HEK293 (cell line): ENCODE measurements around the gene KLHL29.

Source experiments
- CTCF ChIA-PET: fragments of 350-600 bp; formaldehyde crosslinking; extraction: SDS; loops from one replicate; lab custom pipeline; 2021; ENCODE audit warnings: antibody characterized with exemption; lab: Yijun Ruan, JAX
- POLR2A ChIA-PET: fragments of 300-600 bp; formaldehyde crosslinking; extraction: SDS; loops from one replicate; lab custom pipeline; 2020; ENCODE audit warnings: antibody characterized with exemption, inconsistent platforms; lab: Yijun Ruan, JAX
- H3K27ac ChIP-seq: fragments of 200-500 bp; sonication (Bioruptor generic); 2 replicates; pipeline ENCODE4 v1.5.1; 2014; ENCODE audit warnings: low read depth, low read length, control low read depth, inconsistent platforms; ENCODE audit errors: extremely low read depth
- H3K36me3 ChIP-seq, 2 experiments: fragments of 200-500 bp in 1 of 2; sonication (Bioruptor generic) in 1 of 2; 1 replicate in 1 of 2; 2 replicates in 1 of 2; pipeline ENCODE4 v1.5.1; 2014 to 2017; ENCODE audit warnings: inconsistent platforms in 2 of 2, low read length in 2 of 2; ENCODE audit not compliant: control insufficient read depth in 2 of 2, insufficient read depth in 1 of 2
- H3K4me1 ChIP-seq: fragments of 200-500 bp; sonication (Bioruptor generic); 2 replicates; pipeline ENCODE4 v1.5.1; 2014; ENCODE audit warnings: mild to moderate bottlenecking, low read length, inconsistent platforms; ENCODE audit not compliant: control insufficient read depth, insufficient read depth
- H3K4me3 ChIP-seq: 2 replicates; pipeline ENCODE4 v1.5.1; 2011; ENCODE audit warnings: low read depth, mild to moderate bottlenecking, control low read depth, low read length, moderate library complexity
- H3K9me3 ChIP-seq: fragments of 200-500 bp; sonication (Bioruptor generic); 2 replicates; pipeline ENCODE4 v1.5.1; 2014; ENCODE audit warnings: low read depth, low read length, inconsistent platforms; ENCODE audit not compliant: control insufficient read depth, insufficient read depth
- GLI2 ChIP-seq: fragments of 450-650 bp; formaldehyde crosslinking; IDR thresholded peaks from 2 replicates; pipeline ENCODE4; 2017; ENCODE audit warnings: missing biosample characterization, missing genetic modification characterization, low read depth, borderline replicate concordance
- HOXA7 ChIP-seq: sonication (generic); formaldehyde crosslinking; IDR thresholded peaks from 2 replicates; pipeline ENCODE4 v1.8.1; 2022; ENCODE audit warnings: missing genetic modification reagents, borderline replicate concordance
- HOXC10 ChIP-seq: sonication (generic); formaldehyde crosslinking; IDR thresholded peaks from 2 replicates; pipeline ENCODE4 v1.8.1; 2023; ENCODE audit warnings: mild to moderate bottlenecking, missing genetic modification reagents
- KLF1 ChIP-seq: fragments of 450-650 bp; formaldehyde crosslinking; IDR thresholded peaks from 2 replicates; pipeline ENCODE4 v1.5.1; 2016; ENCODE audit warnings: missing biosample characterization, missing genetic modification characterization
- SP2 ChIP-seq: fragments of 450-650 bp; formaldehyde crosslinking; IDR thresholded peaks from 2 replicates; pipeline ENCODE4 v1.5.1; 2016; ENCODE audit warnings: missing biosample characterization, missing genetic modification characterization
- YY1 ChIP-seq: fragments of 450-650 bp; formaldehyde crosslinking; IDR thresholded peaks from 2 replicates; pipeline ENCODE4 v1.5.1; 2018; ENCODE audit warnings: missing biosample characterization, missing genetic modification characterization
- ZFHX2 ChIP-seq: fragments of 450-650 bp; formaldehyde crosslinking; conservative IDR thresholded peaks from 2 replicates; pipeline ENCODE4 v1.5.1; 2016; ENCODE audit warnings: missing biosample characterization, missing genetic modification characterization
- ZFP3 ChIP-seq: fragments of 450-650 bp; formaldehyde crosslinking; IDR thresholded peaks from 2 replicates; pipeline ENCODE4 v1.5.1; 2016; ENCODE audit warnings: low read depth, missing biosample characterization, missing genetic modification characterization
- ZIC2 ChIP-seq: fragments of 450-650 bp; formaldehyde crosslinking; IDR thresholded peaks from 2 replicates; pipeline ENCODE4 v1.5.1; 2016; ENCODE audit warnings: missing biosample characterization, missing genetic modification characterization
- ZNF132 ChIP-seq: fragments of 450-650 bp; formaldehyde crosslinking; IDR thresholded peaks from 2 replicates; pipeline ENCODE4 v1.5.1; 2017; ENCODE audit warnings: missing biosample characterization, missing genetic modification characterization, borderline replicate concordance
- ZNF184 ChIP-seq: fragments of 450-650 bp; IDR thresholded peaks from 2 replicates; pipeline ENCODE4 v1.5.1; 2018; ENCODE audit warnings: missing biosample characterization, mild to moderate bottlenecking, missing genetic modification characterization
- ZNF202 ChIP-seq: fragments of 450-650 bp; formaldehyde crosslinking; IDR thresholded peaks from 2 replicates; pipeline ENCODE4 v1.5.1; 2016; ENCODE audit warnings: missing biosample characterization, missing genetic modification characterization, borderline replicate concordance
- ZNF266 ChIP-seq: fragments of 450-650 bp; formaldehyde crosslinking; IDR thresholded peaks from 2 replicates; pipeline ENCODE4 v1.5.1; 2016; ENCODE audit warnings: missing biosample characterization, missing genetic modification characterization, low read depth
- ZNF302 ChIP-seq: fragments of 450-650 bp; formaldehyde crosslinking; IDR thresholded peaks from 2 replicates; pipeline ENCODE4 v1.5.1; 2016; ENCODE audit warnings: missing biosample characterization, missing genetic modification characterization, low read depth
- ZNF366 ChIP-seq: fragments of 450-650 bp; formaldehyde crosslinking; conservative IDR thresholded peaks from 2 replicates; pipeline ENCODE4 v1.5.1; 2016; ENCODE audit warnings: missing biosample characterization, missing genetic modification characterization
- ZNF391 ChIP-seq: fragments of 450-650 bp; formaldehyde crosslinking; IDR thresholded peaks from 2 replicates; pipeline ENCODE4 v1.5.1; 2016; ENCODE audit warnings: low read depth, missing biosample characterization, missing genetic modification characterization, borderline replicate concordance
- ZNF433 ChIP-seq: fragments of 450-650 bp; formaldehyde crosslinking; IDR thresholded peaks from 2 replicates; pipeline ENCODE4 v1.5.1; 2016; ENCODE audit warnings: missing biosample characterization, missing genetic modification characterization, low read depth
- ZNF529 ChIP-seq: fragments of 450-650 bp; formaldehyde crosslinking; IDR thresholded peaks from 2 replicates; pipeline ENCODE4 v1.5.1; 2017; ENCODE audit warnings: missing genetic modification characterization, missing biosample characterization; ENCODE audit not compliant: insufficient replicate concordance
- ZNF555 ChIP-seq: fragments of 450-650 bp; formaldehyde crosslinking; conservative IDR thresholded peaks from 2 replicates; pipeline ENCODE4 v1.5.1; 2017; ENCODE audit warnings: missing biosample characterization, mild to moderate bottlenecking, missing genetic modification characterization, inconsistent platforms
- ZNF777 ChIP-seq: fragments of 450-650 bp; formaldehyde crosslinking; IDR thresholded peaks from 2 replicates; pipeline ENCODE4 v1.5.1; 2017; ENCODE audit warnings: missing biosample characterization, missing genetic modification characterization, borderline replicate concordance
- TF ChIP-seq, protein P1 (sequence below): fragments of 450-650 bp; formaldehyde crosslinking; IDR thresholded peaks from 2 replicates; pipeline ENCODE4 v1.5.1; 2016; ENCODE audit warnings: missing biosample characterization, missing genetic modification characterization
- TF ChIP-seq, protein P2 (sequence below): fragments of 450-650 bp; formaldehyde crosslinking; IDR thresholded peaks from 2 replicates; pipeline ENCODE4 v1.5.1; 2016; ENCODE audit warnings: missing biosample characterization, missing genetic modification characterization, low read depth
- TF ChIP-seq, protein P3 (sequence below): fragments of 450-650 bp; formaldehyde crosslinking; IDR thresholded peaks from 2 replicates; pipeline ENCODE4 v1.5.1; 2016; ENCODE audit warnings: missing biosample characterization, missing genetic modification characterization
- TF ChIP-seq, protein P4 (sequence below): fragments of 450-650 bp; formaldehyde crosslinking; IDR thresholded peaks from 2 replicates; pipeline ENCODE4 v1.5.1; 2016; ENCODE audit warnings: missing biosample characterization, missing genetic modification characterization
- TF ChIP-seq, protein P5 (sequence below): fragments of 450-650 bp; formaldehyde crosslinking; IDR thresholded peaks from 2 replicates; pipeline ENCODE4 v1.5.1; 2016; ENCODE audit warnings: missing biosample characterization, missing genetic modification characterization
- TF ChIP-seq, protein P6 (sequence below): fragments of 450-650 bp; formaldehyde crosslinking; IDR thresholded peaks from 2 replicates; pipeline ENCODE4 v1.5.0; 2017; ENCODE audit warnings: missing biosample characterization, missing genetic modification characterization, borderline replicate concordance

The KLHL29 gene

DNA sequence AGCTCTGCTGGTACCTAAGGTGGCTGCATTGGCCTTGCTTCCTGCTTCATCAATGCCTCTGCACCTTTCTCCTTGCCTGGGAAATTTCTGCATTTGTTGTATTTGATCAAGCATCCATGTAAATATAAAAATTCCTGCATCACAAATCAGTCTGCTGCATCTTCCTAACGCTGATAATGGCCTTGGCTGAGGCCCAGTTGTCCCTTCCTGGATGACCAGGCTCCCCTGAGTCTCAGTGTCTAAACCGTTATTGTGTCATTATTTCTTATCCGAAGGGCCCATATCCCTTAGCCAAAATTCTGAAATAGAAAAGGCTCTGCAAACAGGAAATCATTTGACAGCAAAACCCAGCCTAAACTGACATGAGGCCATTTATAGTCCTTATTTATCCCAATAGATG is 62.4 kb downstream of the KLHL29 start:
- ChIA-PET CTCF (interaction anchor here (1.1 kb wide), 1 partner anchor 13 kb away, joined by 4 read pairs; no protein-coding TSS in a partner anchor), POLR2A (no interaction called here)
- H3K4me1 ChIP-seq = no peaks in the 10 kb centered on the region
- no peaks in the 10 kb centered on the region for H3K9me3 ChIP-seq
- no peak overlapping the region for H3K4me3 ChIP-seq
- no peaks in the 10 kb centered on the region for H3K36me3 ChIP-seq
- TF ChIP-seq YY1 (tag by site-specific recombination) (no peak), ZFHX2 (tag by site-specific recombination) (no peak), ZNF302 (tag by site-specific recombination) (no peak), HOXC10 (no peak), ZNF366 (tag by site-specific recombination) (no peak), ZNF777 (tag by site-specific recombination) (no peak), HOXA7 (CRISPR knock-in tag) (no peak), ZIC2 (tag by site-specific recombination) (no peak), SP2 (no peak), ZNF529 (tag by site-specific recombination) (no peak), ZNF184 (tag by site-specific recombination) (no peak), ZNF391 (tag by site-specific recombination) (no peak), ZNF202 (tag by site-specific recombination) (no peak), KLF1 (tag by site-specific recombination) (no peak), GLI2 (tag by site-specific recombination) (no peak)
- TF ChIP-seq, protein P1, sequence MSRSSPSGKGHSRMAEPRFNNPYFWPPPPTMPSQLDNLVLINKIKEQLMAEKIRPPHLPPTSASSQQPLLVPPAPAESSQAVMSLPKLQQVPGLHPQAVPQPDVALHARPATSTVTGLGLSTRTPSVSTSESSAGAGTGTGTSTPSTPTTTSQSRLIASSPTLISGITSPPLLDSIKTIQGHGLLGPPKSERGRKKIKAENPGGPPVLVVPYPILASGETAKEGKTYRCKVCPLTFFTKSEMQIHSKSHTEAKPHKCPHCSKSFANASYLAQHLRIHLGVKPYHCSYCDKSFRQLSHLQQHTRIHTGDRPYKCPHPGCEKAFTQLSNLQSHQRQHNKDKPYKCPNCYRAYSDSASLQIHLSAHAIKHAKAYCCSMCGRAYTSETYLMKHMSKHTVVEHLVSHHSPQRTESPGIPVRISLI (tag by site-specific recombination) = no peak
- TF ChIP-seq, protein P2, sequence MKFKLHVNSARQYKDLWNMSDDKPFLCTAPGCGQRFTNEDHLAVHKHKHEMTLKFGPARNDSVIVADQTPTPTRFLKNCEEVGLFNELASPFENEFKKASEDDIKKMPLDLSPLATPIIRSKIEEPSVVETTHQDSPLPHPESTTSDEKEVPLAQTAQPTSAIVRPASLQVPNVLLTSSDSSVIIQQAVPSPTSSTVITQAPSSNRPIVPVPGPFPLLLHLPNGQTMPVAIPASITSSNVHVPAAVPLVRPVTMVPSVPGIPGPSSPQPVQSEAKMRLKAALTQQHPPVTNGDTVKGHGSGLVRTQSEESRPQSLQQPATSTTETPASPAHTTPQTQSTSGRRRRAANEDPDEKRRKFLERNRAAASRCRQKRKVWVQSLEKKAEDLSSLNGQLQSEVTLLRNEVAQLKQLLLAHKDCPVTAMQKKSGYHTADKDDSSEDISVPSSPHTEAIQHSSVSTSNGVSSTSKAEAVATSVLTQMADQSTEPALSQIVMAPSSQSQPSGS (tag by site-specific recombination) = no peak
- no peak overlapping the region for H3K27ac ChIP-seq

DNA sequence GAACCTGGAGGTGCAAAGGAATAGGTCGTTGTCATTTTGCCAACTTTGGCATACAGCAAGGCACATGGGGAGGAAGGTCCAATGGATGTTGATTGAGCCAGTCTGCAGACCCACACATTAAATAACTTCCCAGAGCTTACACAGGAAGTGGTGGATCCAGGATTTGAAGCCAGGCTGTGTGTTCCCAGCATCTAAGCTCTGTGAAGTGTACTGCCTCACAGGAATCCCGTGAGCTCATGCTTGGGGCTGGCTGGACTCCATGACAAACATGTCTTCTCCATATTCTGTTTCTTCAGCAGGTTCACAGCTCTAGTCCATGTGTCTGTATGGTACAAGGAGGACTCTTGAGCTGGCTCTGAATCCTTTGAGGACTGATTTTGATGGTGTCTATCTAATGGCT is 63.9 kb downstream of the KLHL29 start:
- Histone ChIP-seq H3K36me3 (no peaks in the 10 kb centered on the region), H3K27ac (no peak overlapping the region), H3K9me3 (no peaks in the 10 kb centered on the region), H3K4me1 (peaks cover 6% of the 10 kb centered on the region; the same call in 1 of the 2 replicates), H3K4me3 (no peak overlapping the region)
- POLR2A ChIA-PET = no interaction called here
- CTCF ChIA-PET = interaction anchor here (2.2 kb wide), 1 partner anchor 11 kb away, joined by 8 read pairs; no protein-coding TSS in a partner anchor
- TF ChIP-seq, protein P3, sequence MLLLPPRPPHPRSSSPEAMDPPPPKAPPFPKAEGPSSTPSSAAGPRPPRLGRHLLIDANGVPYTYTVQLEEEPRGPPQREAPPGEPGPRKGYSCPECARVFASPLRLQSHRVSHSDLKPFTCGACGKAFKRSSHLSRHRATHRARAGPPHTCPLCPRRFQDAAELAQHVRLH (tag by site-specific recombination) = no peak
- TF ChIP-seq ZNF132 (tag by site-specific recombination) = no peak
- TF ChIP-seq ZFP3 (tag by site-specific recombination) = no peak
- no peak for TF ChIP-seq ZNF555 (tag by site-specific recombination)
- TF ChIP-seq, protein P4, sequence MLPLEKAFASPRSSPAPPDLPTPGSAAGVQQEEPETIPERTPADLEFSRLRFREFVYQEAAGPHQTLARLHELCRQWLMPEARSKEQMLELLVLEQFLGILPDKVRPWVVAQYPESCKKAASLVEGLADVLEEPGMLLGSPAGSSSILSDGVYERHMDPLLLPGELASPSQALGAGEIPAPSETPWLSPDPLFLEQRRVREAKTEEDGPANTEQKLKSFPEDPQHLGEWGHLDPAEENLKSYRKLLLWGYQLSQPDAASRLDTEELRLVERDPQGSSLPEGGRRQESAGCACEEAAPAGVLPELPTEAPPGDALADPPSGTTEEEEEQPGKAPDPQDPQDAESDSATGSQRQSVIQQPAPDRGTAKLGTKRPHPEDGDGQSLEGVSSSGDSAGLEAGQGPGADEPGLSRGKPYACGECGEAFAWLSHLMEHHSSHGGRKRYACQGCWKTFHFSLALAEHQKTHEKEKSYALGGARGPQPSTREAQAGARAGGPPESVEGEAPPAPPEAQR = no peak
- TF ChIP-seq, protein P1 (tag by site-specific recombination) = no peak
- TF ChIP-seq, protein P5, sequence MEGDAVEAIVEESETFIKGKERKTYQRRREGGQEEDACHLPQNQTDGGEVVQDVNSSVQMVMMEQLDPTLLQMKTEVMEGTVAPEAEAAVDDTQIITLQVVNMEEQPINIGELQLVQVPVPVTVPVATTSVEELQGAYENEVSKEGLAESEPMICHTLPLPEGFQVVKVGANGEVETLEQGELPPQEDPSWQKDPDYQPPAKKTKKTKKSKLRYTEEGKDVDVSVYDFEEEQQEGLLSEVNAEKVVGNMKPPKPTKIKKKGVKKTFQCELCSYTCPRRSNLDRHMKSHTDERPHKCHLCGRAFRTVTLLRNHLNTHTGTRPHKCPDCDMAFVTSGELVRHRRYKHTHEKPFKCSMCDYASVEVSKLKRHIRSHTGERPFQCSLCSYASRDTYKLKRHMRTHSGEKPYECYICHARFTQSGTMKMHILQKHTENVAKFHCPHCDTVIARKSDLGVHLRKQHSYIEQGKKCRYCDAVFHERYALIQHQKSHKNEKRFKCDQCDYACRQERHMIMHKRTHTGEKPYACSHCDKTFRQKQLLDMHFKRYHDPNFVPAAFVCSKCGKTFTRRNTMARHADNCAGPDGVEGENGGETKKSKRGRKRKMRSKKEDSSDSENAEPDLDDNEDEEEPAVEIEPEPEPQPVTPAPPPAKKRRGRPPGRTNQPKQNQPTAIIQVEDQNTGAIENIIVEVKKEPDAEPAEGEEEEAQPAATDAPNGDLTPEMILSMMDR (tag by site-specific recombination) = no peak
- TF ChIP-seq ZNF266 (tag by site-specific recombination) = no peak
- TF ChIP-seq, protein P6, sequence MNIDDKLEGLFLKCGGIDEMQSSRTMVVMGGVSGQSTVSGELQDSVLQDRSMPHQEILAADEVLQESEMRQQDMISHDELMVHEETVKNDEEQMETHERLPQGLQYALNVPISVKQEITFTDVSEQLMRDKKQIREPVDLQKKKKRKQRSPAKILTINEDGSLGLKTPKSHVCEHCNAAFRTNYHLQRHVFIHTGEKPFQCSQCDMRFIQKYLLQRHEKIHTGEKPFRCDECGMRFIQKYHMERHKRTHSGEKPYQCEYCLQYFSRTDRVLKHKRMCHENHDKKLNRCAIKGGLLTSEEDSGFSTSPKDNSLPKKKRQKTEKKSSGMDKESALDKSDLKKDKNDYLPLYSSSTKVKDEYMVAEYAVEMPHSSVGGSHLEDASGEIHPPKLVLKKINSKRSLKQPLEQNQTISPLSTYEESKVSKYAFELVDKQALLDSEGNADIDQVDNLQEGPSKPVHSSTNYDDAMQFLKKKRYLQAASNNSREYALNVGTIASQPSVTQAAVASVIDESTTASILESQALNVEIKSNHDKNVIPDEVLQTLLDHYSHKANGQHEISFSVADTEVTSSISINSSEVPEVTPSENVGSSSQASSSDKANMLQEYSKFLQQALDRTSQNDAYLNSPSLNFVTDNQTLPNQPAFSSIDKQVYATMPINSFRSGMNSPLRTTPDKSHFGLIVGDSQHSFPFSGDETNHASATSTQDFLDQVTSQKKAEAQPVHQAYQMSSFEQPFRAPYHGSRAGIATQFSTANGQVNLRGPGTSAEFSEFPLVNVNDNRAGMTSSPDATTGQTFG (tag by site-specific recombination) = no peak
- no peak for TF ChIP-seq ZNF433
